GM12801 (cell line): ENCODE measurements around the gene GRIA2.

ENCODE experiments used
- TF ChIP-seq, protein P1 (sequence below): IDR thresholded peaks from one replicate; pipeline ENCODE4 v1.5.1; 2011; ENCODE audit warnings: control low read depth; ENCODE audit not compliant: insufficient read length; ENCODE audit errors: extremely low read depth

GRIA2 gene

DNA sequence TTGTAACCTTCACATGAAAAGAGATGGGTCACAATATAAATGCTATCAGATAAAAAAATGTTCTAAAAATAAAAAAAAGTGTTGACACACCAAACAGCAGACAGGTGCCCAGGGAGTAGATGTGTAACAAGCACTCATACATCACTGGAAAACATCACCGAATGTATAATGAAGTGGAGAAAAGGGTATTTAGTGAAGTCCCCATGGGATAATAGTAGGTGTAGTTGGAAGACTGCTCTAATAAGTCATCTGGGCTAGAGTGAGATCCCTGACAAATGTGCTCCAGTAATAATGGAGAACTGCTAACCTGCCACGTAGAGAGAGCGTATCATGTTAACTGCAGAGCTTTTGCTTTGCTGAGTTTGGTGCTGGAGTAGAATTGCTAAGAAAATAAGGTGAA, 152.0 kb downstream of the GRIA2 start:
- TF ChIP-seq, protein P1, sequence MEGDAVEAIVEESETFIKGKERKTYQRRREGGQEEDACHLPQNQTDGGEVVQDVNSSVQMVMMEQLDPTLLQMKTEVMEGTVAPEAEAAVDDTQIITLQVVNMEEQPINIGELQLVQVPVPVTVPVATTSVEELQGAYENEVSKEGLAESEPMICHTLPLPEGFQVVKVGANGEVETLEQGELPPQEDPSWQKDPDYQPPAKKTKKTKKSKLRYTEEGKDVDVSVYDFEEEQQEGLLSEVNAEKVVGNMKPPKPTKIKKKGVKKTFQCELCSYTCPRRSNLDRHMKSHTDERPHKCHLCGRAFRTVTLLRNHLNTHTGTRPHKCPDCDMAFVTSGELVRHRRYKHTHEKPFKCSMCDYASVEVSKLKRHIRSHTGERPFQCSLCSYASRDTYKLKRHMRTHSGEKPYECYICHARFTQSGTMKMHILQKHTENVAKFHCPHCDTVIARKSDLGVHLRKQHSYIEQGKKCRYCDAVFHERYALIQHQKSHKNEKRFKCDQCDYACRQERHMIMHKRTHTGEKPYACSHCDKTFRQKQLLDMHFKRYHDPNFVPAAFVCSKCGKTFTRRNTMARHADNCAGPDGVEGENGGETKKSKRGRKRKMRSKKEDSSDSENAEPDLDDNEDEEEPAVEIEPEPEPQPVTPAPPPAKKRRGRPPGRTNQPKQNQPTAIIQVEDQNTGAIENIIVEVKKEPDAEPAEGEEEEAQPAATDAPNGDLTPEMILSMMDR: no peak

DNA sequence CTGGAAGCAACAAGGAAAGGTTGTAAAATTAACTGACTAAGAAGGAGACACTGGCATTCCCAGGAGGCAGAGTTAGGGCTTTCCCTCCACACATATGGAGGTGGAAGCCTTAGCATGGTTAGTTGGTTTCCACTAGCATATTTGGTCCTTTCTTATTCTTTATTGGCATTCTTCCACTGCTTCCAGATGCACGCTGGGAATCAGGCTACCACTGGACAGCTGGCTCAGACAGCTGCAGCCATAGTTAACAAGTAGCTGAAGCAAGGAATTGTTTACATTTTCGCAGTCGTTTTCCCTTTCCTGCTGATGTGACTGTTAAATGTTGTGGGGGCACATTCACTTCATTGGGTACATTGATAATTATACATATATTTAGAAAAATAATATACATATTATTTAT, 169.2 kb downstream of the GRIA2 start:
- TF ChIP-seq, protein P1: no peak

DNA sequence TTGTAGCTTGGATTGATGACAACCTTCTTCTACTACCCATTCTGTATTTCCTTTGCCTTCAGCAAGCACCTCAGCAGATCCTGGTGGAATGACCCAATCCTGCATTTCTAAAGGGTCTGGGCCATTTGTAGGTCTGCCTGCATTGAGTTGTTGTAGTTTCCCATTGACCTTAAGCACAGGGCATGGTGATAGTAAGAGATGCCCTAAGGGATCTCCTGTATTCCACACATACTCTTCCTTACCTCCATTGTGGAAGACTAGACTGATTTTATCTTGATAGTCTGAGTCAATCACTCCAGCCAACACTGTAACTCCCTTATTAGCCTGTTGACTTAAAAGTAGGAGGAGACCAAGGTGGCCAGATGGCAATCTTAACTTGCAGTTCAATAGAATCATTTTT, 184.5 kb downstream of the GRIA2 start:
- TF ChIP-seq, protein P1: no peak
